HK-2 (cell line): ENCODE data around the gene COL20A1.

Source experiments
- DNase-seq: peaks from one replicate; pipeline ENCODE4 v3.0.0-alpha.2; 2018; ENCODE audit not compliant: unreplicated experiment

COL20A1 gene

GRCh38 chr20:63361519-63362435, 68.8 kb downstream of the COL20A1 start:
- no peak for DNase-seq

DNA sequence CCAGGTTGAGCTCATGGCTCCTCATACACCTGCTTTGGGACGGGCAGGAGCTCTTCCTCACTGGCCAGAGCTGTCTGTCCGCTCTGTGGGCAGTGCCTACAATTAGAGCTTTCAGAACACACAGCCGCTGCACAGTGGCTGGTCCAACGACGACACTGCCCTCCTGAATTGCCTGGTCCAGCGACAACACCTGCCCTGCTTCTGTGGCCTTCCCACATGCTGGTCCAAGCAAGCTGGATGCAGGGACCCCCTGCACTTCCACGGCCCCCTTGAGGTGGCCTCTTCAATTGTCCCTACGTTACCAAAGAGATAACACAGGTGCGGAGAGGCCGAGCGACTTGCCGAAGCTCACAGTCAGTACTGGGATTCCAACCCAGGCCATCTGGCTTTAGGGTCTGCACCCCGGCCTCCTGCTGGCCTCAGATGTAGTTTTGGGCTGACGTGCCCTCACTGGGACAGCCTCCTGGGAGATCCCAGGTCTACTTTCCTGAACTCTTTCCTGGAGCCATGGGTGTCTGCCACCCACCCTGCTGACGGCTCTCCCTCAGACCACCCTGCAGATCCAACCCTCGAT, 69.5 kb downstream of the COL20A1 start:
- DNase-seq: no peak

- no peak for DNase-seq
Observed at GRCh38 chr20:63363013-63363957, 70.3 kb downstream of the COL20A1 start.

DNA sequence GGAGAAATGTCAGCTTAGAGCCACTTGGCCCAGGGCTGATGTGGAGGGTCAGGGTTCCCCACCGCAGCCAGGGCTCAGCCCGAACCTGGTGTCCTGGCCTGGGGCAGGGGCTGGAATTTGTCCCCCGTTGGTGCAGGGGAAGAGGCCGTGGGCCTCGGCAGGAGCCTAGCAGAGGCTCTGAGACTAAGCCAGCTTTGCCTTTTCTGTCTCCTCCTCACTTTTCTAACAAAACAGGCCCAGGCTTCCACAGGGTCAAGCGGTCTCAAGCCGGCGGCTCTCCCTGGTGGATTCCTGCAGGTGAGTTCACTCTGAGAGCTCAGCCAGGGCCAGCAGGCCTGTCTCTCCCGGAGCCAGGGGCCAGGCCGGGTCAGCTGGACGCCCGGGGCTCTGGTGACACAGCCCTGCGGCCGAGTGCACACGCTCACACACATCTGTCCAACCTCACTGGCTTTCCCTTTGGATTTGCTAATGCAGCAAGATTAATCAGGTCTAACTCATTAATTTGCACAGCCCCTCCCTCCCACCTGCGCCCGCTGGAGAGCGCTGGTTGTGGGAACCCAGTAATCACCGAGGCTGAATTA, 71.1 kb downstream of the COL20A1 start:
- DNase-seq: no peak

- no peak for DNase-seq
Observed at GRCh38 chr20:63364801-63365585, 72.0 kb downstream of the COL20A1 start.

GRCh38 chr20:63365601-63366389, 72.8 kb downstream of the COL20A1 start:
- DNase-seq: no peak

DNA sequence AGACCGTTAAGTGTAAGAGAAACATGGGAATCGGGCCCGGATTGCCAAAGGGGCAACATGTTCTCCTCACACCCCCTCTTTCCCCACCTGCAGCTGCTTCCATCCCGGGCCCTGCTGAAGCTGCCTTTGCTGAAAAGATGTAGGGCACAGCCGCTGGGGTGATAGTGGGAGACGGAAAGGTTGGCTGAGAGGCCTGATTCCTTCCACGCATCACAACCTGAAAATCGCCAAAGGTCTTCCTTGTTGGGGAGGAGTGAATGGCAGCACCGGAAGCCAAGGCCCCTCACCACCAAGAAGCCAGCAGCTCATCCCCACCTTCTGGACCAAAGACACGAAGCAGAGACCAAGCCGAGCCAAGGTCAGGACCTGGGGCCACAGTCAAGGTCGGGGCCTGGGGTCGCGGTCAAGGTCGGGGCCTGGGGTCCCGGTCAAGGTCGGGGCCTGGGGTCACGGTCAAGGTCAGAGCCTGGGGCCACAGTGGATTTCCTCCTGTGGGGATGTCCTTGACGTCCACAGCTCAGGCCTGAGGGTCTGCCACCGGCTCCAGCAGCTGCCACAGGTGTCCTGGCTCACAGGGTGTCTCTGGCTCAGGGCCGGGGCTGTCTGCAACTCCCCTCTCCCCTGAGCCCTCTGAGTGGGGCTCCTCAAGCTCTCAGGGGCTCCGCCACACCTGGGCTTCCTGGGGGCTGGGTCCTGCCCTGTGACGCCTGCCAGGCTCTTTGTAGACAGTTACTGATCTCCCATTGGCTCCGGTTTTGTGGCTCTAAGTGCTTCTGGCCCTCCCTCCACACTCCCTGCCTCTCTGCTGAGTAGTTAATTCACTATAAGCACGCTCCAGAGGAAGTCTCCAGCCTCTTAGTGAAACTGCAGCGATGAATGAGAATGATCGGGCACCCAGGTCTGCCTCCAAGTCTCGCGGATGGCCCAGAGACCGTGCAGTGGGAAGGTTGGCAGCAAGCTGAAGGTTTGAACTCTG, 73.7 kb downstream of the COL20A1 start:
- no peak for DNase-seq

DNA sequence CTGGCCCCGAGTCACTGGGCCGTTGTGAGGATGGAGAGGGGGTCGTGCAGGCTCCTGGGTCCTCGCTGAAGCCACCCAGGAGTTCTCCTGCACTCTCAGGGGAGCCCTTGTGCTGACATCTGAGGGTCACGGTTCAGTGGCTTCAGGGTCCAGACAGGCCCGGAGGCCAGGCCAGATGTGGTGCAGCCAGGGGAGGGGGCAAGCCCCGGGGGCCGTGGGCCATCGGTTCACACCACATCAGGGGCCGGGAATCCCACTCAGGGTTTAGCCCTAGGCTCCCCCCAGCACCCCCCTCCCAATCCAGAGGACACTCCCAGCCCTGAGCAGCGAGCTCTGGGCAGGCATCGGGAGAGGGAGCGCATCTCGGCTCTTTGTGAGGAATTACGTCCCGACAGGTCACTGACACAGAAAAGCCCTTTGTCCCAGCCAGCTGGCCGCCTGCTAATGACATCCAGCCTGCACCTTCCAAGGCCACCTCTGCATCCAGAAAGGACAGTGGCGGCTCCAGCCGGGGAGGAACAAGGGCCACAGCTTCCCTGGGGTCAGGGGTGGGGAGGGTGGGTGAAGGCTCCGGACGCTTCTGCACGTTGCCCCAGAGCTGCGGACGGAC, 74.6 kb downstream of the COL20A1 start:
- DNase-seq: no peak

DNA sequence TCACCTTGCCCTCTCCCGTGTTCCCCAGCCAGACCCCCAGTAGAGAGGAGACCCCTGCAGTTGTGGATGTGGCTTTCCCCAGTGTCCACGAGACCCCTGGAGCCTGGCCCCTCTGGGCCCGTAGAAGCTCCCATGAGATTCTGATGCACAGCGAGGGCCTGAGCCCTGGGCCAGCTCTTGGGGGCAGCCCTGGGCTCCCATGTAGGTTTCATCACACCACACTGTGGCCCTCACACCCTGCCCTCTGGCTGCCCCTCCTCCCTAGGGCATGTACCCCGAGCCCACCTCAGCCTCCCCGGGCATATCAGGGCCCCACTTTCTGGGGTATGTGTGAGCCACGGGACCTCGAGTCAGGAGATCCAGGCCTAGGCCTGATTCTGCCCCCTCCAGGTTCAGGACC, 75.2 kb downstream of the COL20A1 start:
- no peak for DNase-seq

- DNase-seq: no peak
Observed at GRCh38 chr20:63369024-63369530, 76.1 kb downstream of the COL20A1 start.

DNA sequence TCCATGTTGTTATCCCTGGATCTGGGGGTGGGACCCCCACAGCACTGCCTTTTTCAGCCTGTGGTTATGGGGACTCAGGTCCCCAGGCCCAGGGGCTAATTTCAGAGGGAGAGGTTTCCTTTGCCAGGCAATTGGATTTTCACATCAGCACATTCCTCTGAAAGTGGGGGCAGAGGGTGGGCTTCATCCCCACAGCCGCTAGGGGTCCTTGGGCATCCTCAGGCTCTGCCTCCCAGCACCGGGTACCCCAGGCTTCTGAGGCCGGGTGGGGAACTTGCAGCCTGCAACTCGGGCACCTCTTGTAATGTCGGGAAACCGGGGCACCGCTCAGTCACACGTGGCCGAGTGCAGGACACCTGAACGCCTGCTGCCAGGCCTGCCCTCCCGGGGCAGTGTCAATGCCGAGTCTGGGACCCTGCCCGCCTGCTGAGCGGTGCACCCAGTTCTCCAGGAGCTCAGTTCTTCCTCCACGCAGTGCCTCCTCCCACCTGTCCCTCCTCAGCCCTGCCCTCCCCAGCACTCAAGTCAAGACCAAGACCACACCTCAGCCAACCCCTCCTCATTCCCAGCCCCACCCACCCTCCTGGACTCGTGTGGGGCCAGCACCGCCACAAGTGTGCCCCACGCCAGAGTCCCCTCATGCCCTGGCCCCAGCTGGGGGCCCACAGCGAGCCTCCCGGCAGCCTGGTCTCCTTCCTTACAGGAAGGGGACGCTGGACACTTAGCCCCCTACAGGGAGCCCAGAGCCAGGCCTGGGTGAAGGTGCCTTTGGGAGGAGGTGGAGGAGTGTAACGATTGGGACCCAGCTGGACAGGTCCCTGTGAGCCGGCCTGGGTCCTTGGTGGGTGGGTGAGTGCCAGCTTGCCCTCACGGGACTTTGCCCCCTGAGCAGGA, 77.0 kb downstream of the COL20A1 start:
- no peak for DNase-seq

DNA sequence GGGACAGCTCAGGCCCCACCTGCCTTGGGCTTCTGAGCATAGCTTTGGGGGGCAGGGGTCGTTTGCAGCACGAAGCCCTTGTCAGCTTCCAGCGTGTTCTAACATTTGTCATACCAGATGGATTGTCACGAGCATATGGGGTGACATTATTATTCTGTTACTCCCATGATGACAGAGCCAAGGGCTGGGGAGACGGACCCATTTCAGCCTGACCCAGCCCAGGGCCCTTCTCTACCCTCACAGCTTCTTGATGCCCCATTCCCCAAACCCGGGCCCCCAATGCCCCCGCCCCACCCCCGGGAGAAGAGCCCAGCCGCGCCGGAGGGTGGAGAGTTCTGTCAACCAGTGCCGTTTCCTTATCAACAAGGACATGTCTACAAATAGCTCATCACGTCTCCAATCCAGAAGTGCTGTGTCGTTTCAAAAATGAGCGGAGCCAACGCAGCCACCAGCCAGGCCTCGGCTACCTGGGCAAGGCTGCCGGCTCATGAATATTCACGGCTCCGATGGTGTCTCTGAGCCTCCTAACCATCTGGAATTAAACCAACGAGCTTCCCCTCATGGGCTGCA, 77.7 kb downstream of the COL20A1 start:
- DNase-seq: no peak

GRCh38 chr20:63371291-63371865, 78.4 kb downstream of the COL20A1 start:
- DNase-seq: no peak

GRCh38 chr20:63372971-63373885, 80.2 kb downstream of the COL20A1 start:
- DNase-seq: no peak

DNA sequence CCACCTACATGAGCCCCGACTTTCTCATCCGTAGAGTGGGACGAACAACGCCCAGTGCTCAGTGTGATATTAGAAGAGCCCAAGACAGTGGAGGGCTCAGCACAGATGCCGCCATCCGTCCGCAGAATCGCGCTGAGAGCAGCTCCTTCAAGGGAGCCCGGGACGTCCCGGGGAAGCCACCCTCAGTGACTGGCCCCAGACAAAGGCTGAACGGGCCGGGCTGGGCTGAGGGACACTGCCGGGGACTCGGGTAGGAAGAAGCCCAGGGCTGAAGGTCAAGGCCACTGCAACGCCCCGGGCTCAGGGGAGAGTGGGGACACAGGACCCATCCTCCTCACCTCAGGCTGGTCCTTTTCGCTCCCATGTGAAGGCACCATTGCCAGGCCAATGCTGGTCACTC, 81.0 kb downstream of the COL20A1 start:
- no peak for DNase-seq

GRCh38 chr20:63374504-63374903, 81.5 kb downstream of the COL20A1 start:
- DNase-seq: no peak
